Activated naive CD8-positive, alpha-beta T cell treated with anti-CD3 and anti-CD28 coated beads, Interleukin-2, amount 50 U/mL, for 24 hours (primary cell): ENCODE data around the gene AP1S1.
"Not testable (repeated sequence)": the region's sequence is repeated elsewhere in the genome, so short reads cannot be mapped to it uniquely, and the experiment has no call there.

Experiments
- ATAC-seq: fragments of 150-1000 bp; cut with Tn5 transposase; one replicate; pipeline ENCODE4 v1.10.0; 2021
- DNase-seq: peaks from one replicate; pipeline ENCODE4 v3.0.0; 2021
- H3K27ac Mint-ChIP-seq: one replicate; pipeline ENCODE4 v1.8.0; 2021; ENCODE audit warnings: mild to moderate bottlenecking, mixed read lengths
- H3K27me3 Mint-ChIP-seq: one replicate; pipeline ENCODE4 v1.8.0; 2021; ENCODE audit warnings: mixed read lengths
- H3K36me3 Mint-ChIP-seq: one replicate; pipeline ENCODE4 v1.8.0; 2021; ENCODE audit warnings: low read depth, mixed read lengths
- H3K4me1 Mint-ChIP-seq: one replicate; pipeline ENCODE4 v1.8.0; 2021; ENCODE audit warnings: mixed read lengths
- H3K4me3 Mint-ChIP-seq: one replicate; pipeline ENCODE4 v1.8.0; 2021; ENCODE audit warnings: mild to moderate bottlenecking, moderate library complexity, mixed read lengths
- H3K9me3 Mint-ChIP-seq: one replicate; pipeline ENCODE4 v1.8.0; 2021; ENCODE audit warnings: mixed read lengths

AP1S1 gene

DNA sequence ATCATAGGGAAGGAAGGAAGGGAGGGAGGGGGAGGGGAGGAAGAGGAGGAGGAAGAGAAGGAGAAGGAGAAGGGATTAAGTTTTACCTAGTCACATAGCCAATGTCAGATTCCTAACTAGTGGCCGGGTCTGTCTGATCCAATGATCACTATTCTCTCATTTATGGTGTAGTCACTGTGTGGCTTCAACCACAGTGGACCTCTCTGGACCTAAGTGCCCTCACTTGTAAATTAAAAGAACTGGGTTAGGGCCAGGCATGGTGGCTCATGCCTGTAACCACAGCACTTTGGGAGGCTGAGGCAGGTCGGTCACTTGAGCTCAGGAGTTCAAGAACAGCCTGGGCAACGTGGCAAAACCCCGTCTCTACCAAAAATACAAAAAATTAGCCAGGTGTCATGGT lies 34.0 kb upstream of the AP1S1 start:
- Mint-ChIP-seq H3K9me3 (no peaks in the 10 kb centered on the region), H3K27me3 (peaks cover 45% of the 10 kb centered on the region), H3K4me3 (no peak overlapping the region), H3K4me1 (peaks cover 27% of the 10 kb centered on the region), H3K36me3 (no peaks in the 10 kb centered on the region), H3K27ac (no peak overlapping the region)
- ATAC-seq (no peak), DNase-seq (no peak)

DNA sequence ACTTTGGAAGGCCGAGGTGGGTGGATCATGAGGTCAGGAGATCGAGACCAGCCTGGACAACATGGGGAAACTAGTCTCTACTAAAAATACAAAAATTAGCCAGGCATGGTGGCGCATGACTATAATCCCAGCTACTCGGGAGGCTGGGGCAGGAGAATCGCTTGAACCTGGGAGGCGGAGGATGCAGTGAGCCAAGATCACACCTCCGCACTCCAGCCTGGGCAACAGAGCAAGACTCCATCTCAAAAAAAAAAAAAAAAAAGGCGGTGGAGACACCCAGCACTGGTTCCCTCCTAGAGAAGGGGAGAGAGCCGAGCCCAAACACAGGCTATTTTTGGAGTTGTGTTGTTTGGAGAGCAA lies 32.7 kb upstream of the AP1S1 start:
- not testable (repeated sequence) for DNase-seq, H3K36me3 Mint-ChIP-seq, H3K27ac Mint-ChIP-seq, H3K9me3 Mint-ChIP-seq, ATAC-seq
- Mint-ChIP-seq H3K4me1 (peaks cover 38% of the 10 kb centered on the region), H3K27me3 (peaks cover 54% of the 10 kb centered on the region), H3K4me3 (peak overlapping the region; percentile 60)

DNA sequence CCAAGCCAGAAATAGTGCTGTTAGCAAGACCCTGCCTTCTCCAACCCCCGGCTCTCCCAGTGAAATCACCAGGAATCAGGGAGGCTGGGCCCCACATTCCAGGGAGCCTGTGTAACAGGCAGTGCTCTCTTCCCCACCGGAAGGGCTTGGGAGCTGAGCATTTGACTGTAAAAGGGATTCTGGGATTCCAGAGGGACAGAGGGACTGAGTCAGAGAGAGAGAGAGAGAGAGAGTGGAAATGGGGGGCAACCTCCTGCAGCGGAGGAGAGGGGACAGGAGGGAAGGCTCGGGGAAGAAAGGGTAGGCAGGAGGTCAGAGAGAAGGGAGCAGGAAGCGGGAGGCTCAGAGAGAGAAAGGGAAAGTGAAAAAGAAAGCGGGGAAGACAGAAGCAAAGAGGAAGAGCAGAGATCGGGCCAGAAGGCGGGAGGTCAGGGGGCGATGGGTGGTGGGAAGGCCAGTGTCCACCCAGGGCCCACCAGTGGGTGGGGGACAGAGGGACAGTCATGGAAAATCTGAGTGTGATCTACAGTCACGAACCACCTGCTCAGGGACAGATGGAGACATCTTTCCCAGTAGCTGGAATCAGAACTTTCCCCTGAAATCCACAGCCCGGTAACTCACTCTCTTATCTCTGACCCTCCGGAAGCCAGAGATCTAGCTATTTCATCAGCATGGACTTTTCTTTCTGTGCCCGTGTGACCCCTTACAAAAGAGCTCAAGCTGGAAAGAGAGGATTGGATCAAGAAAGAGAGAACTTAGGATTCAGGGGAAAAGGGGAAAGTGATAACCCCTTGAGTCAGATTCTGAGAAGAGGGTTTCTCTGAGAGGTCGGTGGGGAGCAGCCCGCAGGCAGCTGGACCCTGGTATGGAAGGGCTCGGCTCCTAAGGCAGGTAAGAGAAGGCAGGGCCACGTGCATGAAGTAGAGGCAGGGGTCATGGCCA lies 32.0 kb upstream of the AP1S1 start:
- H3K27ac Mint-ChIP-seq = peak overlapping the region; percentile 52
- no peak for ATAC-seq

DNA sequence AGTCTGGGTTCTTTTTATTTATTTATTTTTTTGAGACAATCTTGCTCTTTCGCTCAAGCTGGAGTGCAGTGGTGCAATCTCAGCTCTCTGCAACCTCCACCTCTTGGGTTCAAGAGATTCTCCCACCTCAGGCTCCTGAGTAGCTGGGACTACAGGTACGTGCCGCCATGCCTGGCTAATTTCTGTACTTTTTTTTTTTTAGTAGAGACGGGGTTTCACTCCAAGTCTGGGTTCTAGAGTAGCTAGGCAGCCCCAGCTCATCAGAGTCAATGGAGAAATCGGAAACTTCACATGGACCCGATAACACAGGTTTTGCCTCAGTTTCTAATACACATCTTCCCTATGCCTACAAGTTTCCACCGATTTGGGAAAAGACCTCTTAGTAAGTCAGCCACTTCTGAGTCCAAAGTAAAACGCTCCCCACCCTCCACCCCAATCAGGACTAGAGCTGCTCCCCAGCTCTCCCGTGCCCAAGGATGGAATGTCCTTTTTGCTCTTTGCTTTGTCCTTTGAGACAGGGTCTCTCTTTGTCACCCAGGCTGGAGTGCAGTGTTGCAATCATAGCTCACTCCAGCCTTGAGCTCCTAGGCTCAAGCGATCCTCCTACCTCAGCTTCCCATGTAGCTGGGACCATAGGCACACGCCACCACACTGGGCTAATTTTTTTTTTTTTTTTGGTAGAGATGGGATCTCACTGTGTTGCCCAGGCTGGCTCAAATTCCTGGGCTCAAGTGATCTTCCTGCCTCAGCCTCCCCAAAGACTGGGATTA lies 31.2 kb upstream of the AP1S1 start:
- H3K27ac Mint-ChIP-seq = no peak overlapping the region
- peaks cover 46% of the 10 kb centered on the region for H3K4me1 Mint-ChIP-seq
- H3K9me3 Mint-ChIP-seq = no peaks in the 10 kb centered on the region
- no peak for ATAC-seq
- no peaks in the 10 kb centered on the region for H3K36me3 Mint-ChIP-seq
- DNase-seq = no peak
- H3K27me3 Mint-ChIP-seq = peaks cover 65% of the 10 kb centered on the region
- H3K4me3 Mint-ChIP-seq = no peak overlapping the region

More for the DNA sequence above, 32.0 kb upstream of the AP1S1 start:
- no peak for DNase-seq
- Mint-ChIP-seq H3K4me1 (peaks cover 45% of the 10 kb centered on the region), H3K4me3 (peak overlapping the region; percentile 60), H3K27me3 (peaks cover 60% of the 10 kb centered on the region), H3K36me3 (no peaks in the 10 kb centered on the region), H3K9me3 (no peaks in the 10 kb centered on the region)

DNA sequence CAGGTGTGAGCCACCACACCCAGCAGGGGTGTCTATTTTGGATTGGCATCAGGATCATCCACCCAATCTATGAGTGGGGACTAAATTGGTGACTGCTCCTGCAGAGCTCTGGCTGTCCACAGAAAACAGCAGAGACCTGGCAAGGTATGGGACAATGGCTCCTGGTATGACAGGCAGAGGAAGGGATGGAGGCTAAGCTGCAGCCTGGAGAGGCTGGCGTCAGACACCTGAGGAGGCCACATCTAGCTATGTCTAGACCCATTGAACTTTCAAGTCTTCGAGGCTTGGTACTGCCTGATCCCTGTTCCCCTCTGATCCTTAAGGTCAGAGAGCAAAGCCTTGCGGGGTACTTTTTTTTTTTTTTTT lies 30.6 kb upstream of the AP1S1 start:
- peaks cover 49% of the 10 kb centered on the region for H3K4me1 Mint-ChIP-seq
- no peak for DNase-seq
- no peaks in the 10 kb centered on the region for H3K36me3 Mint-ChIP-seq
- no peak overlapping the region for H3K27ac Mint-ChIP-seq
- H3K4me3 Mint-ChIP-seq = no peak overlapping the region
- peaks cover 63% of the 10 kb centered on the region for H3K27me3 Mint-ChIP-seq
- no peak for ATAC-seq
- no peaks in the 10 kb centered on the region for H3K9me3 Mint-ChIP-seq

DNA sequence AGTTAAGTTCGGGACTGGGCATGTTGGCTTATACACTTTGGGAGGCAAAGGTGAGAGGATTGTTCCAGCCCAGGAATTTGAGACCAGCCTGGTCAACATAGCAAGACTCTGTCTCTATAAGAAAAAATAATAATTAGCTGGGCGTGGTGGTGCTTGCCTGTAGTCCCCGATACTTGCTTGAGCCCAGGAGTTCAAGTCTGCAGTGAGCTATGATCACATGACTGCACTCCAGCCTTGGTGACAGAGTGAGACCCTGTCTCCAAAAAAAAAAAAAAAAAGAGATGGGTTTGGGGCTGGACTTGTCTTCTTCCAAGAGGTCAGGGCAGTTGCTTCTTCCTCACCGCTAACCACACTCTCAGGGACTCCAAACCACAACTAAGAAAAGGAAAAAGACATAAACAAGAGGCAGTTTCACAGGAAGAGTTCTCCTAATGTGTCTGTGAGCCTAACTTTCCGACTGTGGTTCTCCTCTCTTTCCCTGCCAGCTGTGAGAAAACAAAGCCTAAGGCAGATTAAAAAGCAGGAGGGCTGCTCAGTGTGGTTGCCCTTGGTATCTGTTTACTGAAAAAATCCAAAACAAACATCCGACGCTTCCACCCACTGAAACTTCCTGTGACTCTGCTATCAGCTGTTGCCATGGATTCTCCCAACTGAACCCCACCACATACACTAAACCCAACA lies 29.8 kb upstream of the AP1S1 start:
- DNase-seq (no peak), ATAC-seq (peak; percentile 58)
- peak overlapping the region; percentile 8 for H3K27ac Mint-ChIP-seq
- peaks cover 60% of the 10 kb centered on the region for H3K27me3 Mint-ChIP-seq
- no peak overlapping the region for H3K4me3 Mint-ChIP-seq
- H3K9me3 Mint-ChIP-seq = no peaks in the 10 kb centered on the region
- peaks cover 48% of the 10 kb centered on the region for H3K4me1 Mint-ChIP-seq
- H3K36me3 Mint-ChIP-seq = no peaks in the 10 kb centered on the region

DNA sequence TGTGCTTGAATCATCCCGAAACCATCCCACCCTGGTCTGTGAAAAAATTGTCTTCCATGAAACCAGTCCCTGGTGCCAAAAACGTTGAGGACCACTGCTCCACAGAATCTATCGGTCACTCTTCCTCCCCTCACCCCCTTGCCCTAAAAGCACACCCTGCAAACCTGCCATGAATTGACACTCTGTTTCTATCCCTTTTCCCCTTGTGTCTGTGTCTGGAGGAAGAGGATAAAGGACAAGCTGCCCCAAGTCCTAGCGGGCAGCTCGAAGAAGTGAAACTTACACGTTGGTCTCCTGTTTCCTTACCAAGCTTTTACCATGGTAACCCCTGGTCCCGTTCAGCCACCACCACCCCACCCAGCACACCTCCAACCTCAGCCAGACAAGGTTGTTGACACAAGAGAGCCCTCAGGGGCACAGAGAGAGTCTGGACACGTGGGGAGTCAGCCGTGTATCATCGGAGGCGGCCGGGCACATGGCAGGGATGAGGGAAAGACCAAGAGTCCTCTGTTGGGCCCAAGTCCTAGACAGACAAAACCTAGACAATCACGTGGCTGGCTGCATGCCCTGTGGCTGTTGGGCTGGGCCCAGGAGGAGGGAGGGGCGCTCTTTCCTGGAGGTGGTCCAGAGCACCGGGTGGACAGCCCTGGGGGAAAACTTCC lies 28.2 kb upstream of the AP1S1 start:
- Mint-ChIP-seq H3K27ac (no peak overlapping the region), H3K4me3 (no peak overlapping the region), H3K36me3 (no peaks in the 10 kb centered on the region), H3K4me1 (peaks cover 47% of the 10 kb centered on the region), H3K9me3 (no peaks in the 10 kb centered on the region), H3K27me3 (peaks cover 59% of the 10 kb centered on the region)
- ATAC-seq = no peak
- DNase-seq = no peak

DNA sequence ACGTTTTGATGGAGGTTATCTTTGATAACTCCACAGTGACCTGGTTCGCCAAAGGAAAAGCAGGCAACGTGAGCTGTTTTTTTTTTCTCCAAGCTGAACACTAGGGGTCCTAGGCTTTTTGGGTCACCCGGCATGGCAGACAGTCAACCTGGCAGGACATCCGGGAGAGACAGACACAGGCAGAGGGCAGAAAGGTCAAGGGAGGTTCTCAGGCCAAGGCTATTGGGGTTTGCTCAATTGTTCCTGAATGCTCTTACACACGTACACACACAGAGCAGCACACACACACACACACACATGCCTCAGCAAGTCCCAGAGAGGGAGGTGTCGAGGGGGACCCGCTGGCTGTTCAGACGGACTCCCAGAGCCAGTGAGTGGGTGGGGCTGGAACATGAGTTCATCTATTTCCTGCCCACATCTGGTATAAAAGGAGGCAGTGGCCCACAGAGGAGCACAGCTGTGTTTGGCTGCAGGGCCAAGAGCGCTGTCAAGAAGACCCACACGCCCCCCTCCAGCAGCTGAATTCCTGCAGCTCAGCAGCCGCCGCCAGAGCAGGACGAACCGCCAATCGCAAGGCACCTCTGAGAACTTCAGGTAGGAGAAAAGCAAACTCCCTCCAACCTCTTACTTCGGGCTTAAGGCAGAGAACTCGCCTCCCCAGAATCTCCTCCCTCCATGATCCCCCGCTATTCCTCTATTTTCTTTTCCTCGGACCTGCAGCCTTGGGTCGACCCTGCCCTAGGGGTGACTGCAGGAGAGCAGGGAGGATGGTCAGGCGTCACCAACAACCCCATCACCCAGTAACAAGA lies 27.4 kb upstream of the AP1S1 start, which contains the start of gene SERPINE1:
Gene SERPINE1 (plus strand): TSS at position 454 of the 809 bp plus-strand sequence. CDS start 1,290 bp downstream, outside the sequence.
- ATAC-seq (peak; percentile 67), DNase-seq (peak; percentile 53)
- peak within 1 kb of the TSS; percentile 49 for H3K4me3 Mint-ChIP-seq
- no peaks in the 10 kb centered on the region for H3K9me3 Mint-ChIP-seq
- H3K27ac Mint-ChIP-seq = no peak within 1 kb of the TSS
- H3K27me3 Mint-ChIP-seq = peaks cover 58% of the 10 kb centered on the region
- no peaks in the 10 kb centered on the region for H3K36me3 Mint-ChIP-seq
- peaks cover 43% of the 10 kb centered on the region for H3K4me1 Mint-ChIP-seq

DNA sequence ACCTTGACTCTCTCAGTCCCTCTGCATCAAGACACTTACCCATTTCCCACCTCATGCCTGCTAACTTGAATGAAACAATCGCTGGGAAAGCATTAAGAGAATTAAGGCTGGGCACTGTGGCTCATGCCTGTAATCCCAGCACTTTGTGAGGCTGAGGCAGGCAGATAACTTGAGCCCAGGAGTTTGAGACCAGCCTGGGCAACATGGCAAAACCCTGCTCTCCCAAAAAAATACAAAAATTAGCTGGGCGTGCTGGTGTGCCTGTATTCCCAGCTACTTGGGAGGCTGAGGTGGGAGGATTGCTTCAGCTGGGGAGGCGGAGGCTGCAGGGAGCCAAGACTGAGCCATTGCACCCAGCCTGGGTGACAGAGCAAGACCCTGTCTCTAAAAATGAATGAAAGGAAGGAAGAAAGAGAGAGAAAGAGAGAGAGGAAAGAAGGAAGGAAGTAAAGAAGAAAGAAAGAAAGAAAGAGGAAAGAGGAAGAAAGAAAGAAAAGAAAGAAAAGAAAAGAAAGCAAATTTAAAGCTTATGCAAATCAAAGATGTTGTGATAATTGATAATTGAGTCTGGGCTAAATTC lies 26.7 kb upstream of the AP1S1 start:
- H3K27me3 Mint-ChIP-seq = peaks cover 61% of the 10 kb centered on the region
- DNase-seq (no peak), ATAC-seq (no peak)
- no peaks in the 10 kb centered on the region for H3K36me3 Mint-ChIP-seq
- no peak overlapping the region for H3K27ac Mint-ChIP-seq
- no peaks in the 10 kb centered on the region for H3K9me3 Mint-ChIP-seq
- no peak overlapping the region for H3K4me3 Mint-ChIP-seq
- peaks cover 36% of the 10 kb centered on the region for H3K4me1 Mint-ChIP-seq

DNA sequence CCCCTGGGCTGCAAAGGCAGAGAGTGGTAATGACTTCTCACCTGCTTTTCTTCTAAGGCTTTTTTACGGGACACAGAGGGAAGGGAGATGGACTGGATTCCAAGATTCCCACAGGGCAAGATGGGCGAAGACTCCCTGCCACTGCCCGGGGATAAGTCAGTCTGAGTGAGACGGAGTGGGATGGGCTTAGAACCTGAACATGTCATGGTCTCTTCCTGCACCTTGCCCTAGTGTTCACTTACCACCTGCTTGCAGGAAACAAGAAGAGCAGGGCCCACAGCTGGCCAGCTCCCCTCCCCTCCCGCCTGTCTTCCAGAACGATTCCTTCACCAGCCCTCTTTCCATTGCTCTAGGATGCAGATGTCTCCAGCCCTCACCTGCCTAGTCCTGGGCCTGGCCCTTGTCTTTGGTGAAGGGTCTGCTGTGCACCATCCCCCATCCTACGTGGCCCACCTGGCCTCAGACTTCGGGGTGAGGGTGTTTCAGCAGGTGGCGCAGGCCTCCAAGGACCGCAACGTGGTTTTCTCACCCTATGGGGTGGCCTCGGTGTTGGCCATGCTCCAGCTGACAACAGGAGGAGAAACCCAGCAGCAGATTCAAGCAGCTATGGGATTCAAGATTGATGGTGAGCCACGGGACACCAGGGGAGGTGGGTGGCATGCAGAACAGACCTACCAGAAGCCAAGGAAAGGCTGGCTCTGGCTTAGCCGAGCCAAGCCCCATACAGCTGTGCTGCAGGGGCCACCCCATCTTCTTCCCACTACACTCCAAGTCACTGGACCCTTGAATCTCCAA lies 26.0 kb upstream of the AP1S1 start:
- no peak overlapping the region for H3K27ac Mint-ChIP-seq
- peaks cover 35% of the 10 kb centered on the region for H3K4me1 Mint-ChIP-seq
- H3K4me3 Mint-ChIP-seq = no peak overlapping the region
- H3K27me3 Mint-ChIP-seq = peaks cover 55% of the 10 kb centered on the region
- no peaks in the 10 kb centered on the region for H3K36me3 Mint-ChIP-seq
- H3K9me3 Mint-ChIP-seq = no peaks in the 10 kb centered on the region
- ATAC-seq = no peak
- no peak for DNase-seq

DNA sequence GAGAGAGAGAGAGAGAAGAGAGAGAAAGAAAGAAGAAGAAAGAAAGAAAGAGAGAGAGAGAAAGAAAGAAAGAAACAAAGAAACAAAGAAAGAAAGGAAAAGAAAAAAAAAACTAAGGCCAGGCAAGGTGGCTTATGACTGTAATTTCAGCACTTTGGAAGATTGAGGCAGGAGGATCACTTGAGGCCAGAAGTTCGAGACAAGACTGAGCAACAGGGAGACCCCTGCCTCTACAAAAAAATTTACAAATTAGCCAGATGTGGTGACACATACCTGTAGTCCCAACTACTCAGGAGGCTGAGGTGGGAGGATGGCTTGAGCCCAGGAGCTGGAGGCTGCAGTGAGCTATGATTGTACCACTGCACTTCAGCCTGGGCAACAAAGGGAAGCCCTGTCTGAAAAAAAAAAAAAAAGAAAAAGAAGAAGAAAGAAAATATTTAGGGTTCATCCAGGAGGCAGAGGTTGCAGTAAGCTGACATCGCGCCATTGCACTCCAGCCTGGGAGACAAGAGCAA lies 24.6 kb upstream of the AP1S1 start:
- Mint-ChIP-seq H3K36me3 (no peaks in the 10 kb centered on the region), H3K27me3 (peaks cover 54% of the 10 kb centered on the region), H3K9me3 (no peaks in the 10 kb centered on the region), H3K27ac (no peak overlapping the region), H3K4me3 (no peak overlapping the region), H3K4me1 (peaks cover 40% of the 10 kb centered on the region)
- ATAC-seq (no peak), DNase-seq (no peak)

DNA sequence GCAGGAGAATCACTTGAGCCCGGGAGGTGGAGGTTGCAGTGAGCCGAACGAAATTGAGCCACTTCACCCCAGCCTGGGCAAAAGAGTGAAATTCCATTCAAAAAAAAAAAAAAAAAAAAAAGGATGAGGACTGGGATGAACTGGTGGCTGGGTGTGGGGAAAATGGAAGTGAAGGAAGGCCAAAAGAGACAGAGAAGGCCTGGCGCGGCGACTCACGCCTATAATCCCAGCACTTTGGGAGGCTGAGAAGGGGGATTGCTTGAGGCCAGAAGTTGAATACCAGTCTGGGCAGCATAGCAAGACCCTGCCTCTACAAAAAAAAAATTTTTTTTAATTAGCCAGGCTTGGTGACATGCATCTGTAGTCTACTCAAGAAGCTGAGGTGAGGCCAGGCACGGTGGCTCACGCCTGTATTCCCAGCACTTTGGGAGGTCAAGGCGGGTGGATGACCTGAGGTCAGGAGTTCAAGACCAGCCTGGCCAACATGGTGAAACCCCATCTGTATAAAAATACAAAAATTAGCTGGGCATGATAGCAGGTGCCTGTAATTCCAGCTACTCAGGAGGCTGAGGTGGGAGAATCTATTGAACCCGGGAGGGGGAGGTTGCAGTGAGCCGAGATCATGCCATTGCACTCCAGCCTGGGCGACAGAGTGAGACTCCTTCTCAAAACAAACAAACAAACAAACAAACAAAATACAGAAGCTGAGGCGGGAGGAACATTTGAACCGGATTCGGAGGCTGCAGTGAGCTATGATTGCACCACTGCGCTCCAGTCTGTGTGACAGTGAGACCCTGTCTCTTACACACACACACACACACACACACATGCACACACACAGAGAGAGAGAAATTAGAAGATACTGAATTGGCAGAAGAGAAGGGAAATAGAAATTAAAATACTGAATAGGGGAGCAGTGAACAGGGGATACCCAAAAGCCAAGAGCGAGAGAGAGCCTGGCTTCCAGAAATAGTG lies 21.4 kb upstream of the AP1S1 start:
- H3K27ac Mint-ChIP-seq, DNase-seq, ATAC-seq, H3K36me3 Mint-ChIP-seq, H3K4me3 Mint-ChIP-seq, H3K9me3 Mint-ChIP-seq: not testable (repeated sequence)
- H3K4me1 Mint-ChIP-seq = peaks cover 39% of the 10 kb centered on the region
- H3K27me3 Mint-ChIP-seq = peaks cover 35% of the 10 kb centered on the region
